GM23338 (cell line): Measurements from ENCODE around the gene VSTM1. TPM values are rescaled to one million over a fixed set of nuclear protein-coding genes. Genes with fewer than 3 reads are reported as not detected.
"Not testable (repeated sequence)": the region's sequence is repeated elsewhere in the genome, so short reads cannot be mapped to it uniquely, and the experiment has no call there.

ENCODE experiments used
- ATAC-seq: fragments of 200-7000 bp; cut with Tn5 transposase; 3 replicates; pipeline ENCODE4 v1.9.1; 2020
- DNase-seq: peaks from one replicate; pipeline ENCODE4 v3.0.0-alpha.2; 2015; ENCODE audit warnings: low spot score
- H2AFZ ChIP-seq: fragments of 200-600 bp; sonication (generic); 2 replicates; pipeline ENCODE4 v1.8.0; 2016; ENCODE audit warnings: antibody characterized with exemption, mild to moderate bottlenecking, moderate library complexity
- H3F3A ChIP-seq: fragments of 200-600 bp; sonication (generic); replicated peaks from 2 replicates; pipeline ENCODE4 v1.8.0; 2017; ENCODE audit warnings: antibody characterized with exemption, mixed run types, low read depth
- H3K27ac ChIP-seq: fragments of 200-600 bp; sonication (generic); 2 replicates; pipeline ENCODE4 v1.6.1; 2016; ENCODE audit warnings: low read depth
- H3K27me3 ChIP-seq: fragments of 200-600 bp; sonication (generic); 2 replicates; pipeline ENCODE4 v1.8.0; 2016; ENCODE audit warnings: mild to moderate bottlenecking, mixed run types, moderate library complexity; ENCODE audit not compliant: insufficient read depth
- H3K36me3 ChIP-seq: fragments of 200-600 bp; sonication (generic); 2 replicates; pipeline ENCODE4 v1.8.0; 2016; ENCODE audit warnings: mild to moderate bottlenecking; ENCODE audit not compliant: insufficient read depth
- H3K4me1 ChIP-seq: fragments of 200-600 bp; sonication (generic); 2 replicates; pipeline ENCODE4 v1.8.0; 2016; ENCODE audit warnings: mild to moderate bottlenecking, moderate library complexity; ENCODE audit not compliant: insufficient read depth
- H3K4me2 ChIP-seq: fragments of 200-600 bp; sonication (generic); 2 replicates; pipeline ENCODE4 v1.7.1; 2017; ENCODE audit warnings: mixed run types
- H3K4me3 ChIP-seq: fragments of 200-600 bp; sonication (generic); 2 replicates; pipeline ENCODE4 v1.6.1; 2016; ENCODE audit warnings: mixed run types
- H3K79me2 ChIP-seq: fragments of 200-600 bp; sonication (generic); replicated peaks from 2 replicates; pipeline ENCODE4 v1.8.0; 2017; ENCODE audit warnings: mild to moderate bottlenecking; ENCODE audit not compliant: insufficient read depth
- H3K9me2 ChIP-seq: fragments of 200-600 bp; sonication (generic); 2 replicates; pipeline ENCODE4 v1.8.0; 2017; ENCODE audit not compliant: insufficient read depth
- H4K20me1 ChIP-seq: fragments of 200-600 bp; sonication (generic); replicated peaks from 2 replicates; pipeline ENCODE4 v1.8.0; 2017; ENCODE audit warnings: mild to moderate bottlenecking; ENCODE audit not compliant: insufficient read depth
- H3K27ac Mint-ChIP-seq: 2 replicates; pipeline ENCODE4 v1.8.0; 2020; ENCODE audit warnings: inconsistent platforms, mild to moderate bottlenecking, moderate library complexity, mixed read lengths
- H3K27me3 Mint-ChIP-seq: 3 replicates; pipeline ENCODE4 v1.8.0; 2022; ENCODE audit warnings: low read depth, mild to moderate bottlenecking, moderate library complexity, mixed read lengths, inconsistent platforms; ENCODE audit not compliant: insufficient read depth, poor library complexity
- H3K36me3 Mint-ChIP-seq: 3 replicates; pipeline ENCODE4 v1.8.0; 2021; ENCODE audit warnings: low read depth, mild to moderate bottlenecking, inconsistent platforms, moderate library complexity, mixed read lengths
- H3K4me1 Mint-ChIP-seq: 3 replicates; pipeline ENCODE4 v1.8.0; 2020; ENCODE audit warnings: mild to moderate bottlenecking, inconsistent platforms, mixed read lengths
- H3K4me3 Mint-ChIP-seq: 3 replicates; pipeline ENCODE4 v1.8.0; 2021; ENCODE audit warnings: moderate library complexity, mild to moderate bottlenecking, inconsistent platforms, mixed read lengths
- H3K9me3 Mint-ChIP-seq: 3 replicates; pipeline ENCODE4 v1.8.0; 2020; ENCODE audit warnings: moderate library complexity, mild to moderate bottlenecking, inconsistent platforms, mixed read lengths
- CREB1 ChIP-seq: fragments of 250-450 bp; sonication (Bioruptor Pico); IDR thresholded peaks from 2 replicates; pipeline ENCODE4 v1.5.0; 2020; ENCODE audit warnings: low read depth, mild to moderate bottlenecking, moderate library complexity
- EZH2 ChIP-seq: fragments of 200-600 bp; sonication (generic); IDR thresholded peaks from one replicate; pipeline ENCODE4 v1.8.0; 2017; ENCODE audit warnings: antibody characterized with exemption, mild to moderate bottlenecking, low read depth; ENCODE audit not compliant: unreplicated experiment
- EZH2phosphoT487 ChIP-seq: fragments of 200-600 bp; sonication (generic); IDR thresholded peaks from one replicate; pipeline ENCODE4 v1.8.1; 2018; ENCODE audit warnings: antibody characterized with exemption; ENCODE audit not compliant: unreplicated experiment
- JUNB ChIP-seq: IDR thresholded peaks from one replicate; pipeline ENCODE4 v1.6.1; 2016; ENCODE audit warnings: antibody characterized with exemption; ENCODE audit not compliant: unreplicated experiment
- POLR2AphosphoS5 ChIP-seq: IDR thresholded peaks from 2 replicates; pipeline ENCODE4 v1.6.1; 2016; ENCODE audit warnings: antibody characterized with exemption, low read depth
- ZNF114 ChIP-seq: fragments of 250-450 bp; sonication (Bioruptor Pico); IDR thresholded peaks from 2 replicates; pipeline ENCODE4 v1.5.0; 2020; ENCODE audit warnings: mild to moderate bottlenecking, moderate library complexity
- ZNF331 ChIP-seq: fragments of 250-450 bp; sonication (Bioruptor Pico); IDR thresholded peaks from 2 replicates; pipeline ENCODE4 v1.5.0; 2020; ENCODE audit warnings: low read depth, mild to moderate bottlenecking, moderate library complexity
- polyA plus RNA-seq: library from polyadenylated mRNA; unstranded; fragments of >200 nt; fragmentation: Nextera tagmentation; extraction: Ambion mirVana; gene quantifications from 2 replicates; pipeline ENCODE4 v1.2.1, GENCODE V29; 2016
- total RNA-seq: library from RNA; depleted of rRNA; stranded (reverse); fragments of >200 nt; shearing (Covaris generic); gene quantifications from 2 replicates; pipeline ENCODE4 v1.2.3, GENCODE V29; 2014
- TF ChIP-seq, protein P1 (sequence below): fragments of 250-450 bp; sonication (Bioruptor Pico); IDR thresholded peaks from 2 replicates; pipeline ENCODE4 v1.5.0; 2020; ENCODE audit warnings: mild to moderate bottlenecking, moderate library complexity
- TF ChIP-seq, protein P2 (sequence below): IDR thresholded peaks from 2 replicates; pipeline ENCODE4 v1.6.1; 2016; ENCODE audit warnings: antibody characterized with exemption

The VSTM1 gene
- total and polyA plus RNA-seq, 2 experiments from 2014 or later = not detected

DNA sequence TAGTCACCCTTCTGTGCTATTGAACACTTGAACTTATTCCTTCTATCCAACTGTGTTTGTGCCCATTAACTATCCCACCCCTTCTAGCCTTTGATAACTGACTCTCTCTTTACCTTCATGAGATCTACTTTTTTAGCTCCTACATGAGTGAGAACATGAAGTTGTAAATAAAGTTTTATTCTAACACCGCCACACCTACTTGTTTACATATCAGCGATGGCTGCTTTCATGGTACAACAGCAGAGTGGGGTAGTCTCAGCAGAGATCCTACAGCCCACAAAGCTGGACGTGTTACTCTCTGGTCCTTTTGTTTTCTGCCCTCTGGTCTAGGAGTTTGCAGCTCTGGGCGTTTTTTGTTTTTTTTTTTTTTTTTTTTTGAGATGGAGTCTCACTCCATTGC is 23.7 kb downstream of the VSTM1 start (continued):
- TF ChIP-seq, protein P1, sequence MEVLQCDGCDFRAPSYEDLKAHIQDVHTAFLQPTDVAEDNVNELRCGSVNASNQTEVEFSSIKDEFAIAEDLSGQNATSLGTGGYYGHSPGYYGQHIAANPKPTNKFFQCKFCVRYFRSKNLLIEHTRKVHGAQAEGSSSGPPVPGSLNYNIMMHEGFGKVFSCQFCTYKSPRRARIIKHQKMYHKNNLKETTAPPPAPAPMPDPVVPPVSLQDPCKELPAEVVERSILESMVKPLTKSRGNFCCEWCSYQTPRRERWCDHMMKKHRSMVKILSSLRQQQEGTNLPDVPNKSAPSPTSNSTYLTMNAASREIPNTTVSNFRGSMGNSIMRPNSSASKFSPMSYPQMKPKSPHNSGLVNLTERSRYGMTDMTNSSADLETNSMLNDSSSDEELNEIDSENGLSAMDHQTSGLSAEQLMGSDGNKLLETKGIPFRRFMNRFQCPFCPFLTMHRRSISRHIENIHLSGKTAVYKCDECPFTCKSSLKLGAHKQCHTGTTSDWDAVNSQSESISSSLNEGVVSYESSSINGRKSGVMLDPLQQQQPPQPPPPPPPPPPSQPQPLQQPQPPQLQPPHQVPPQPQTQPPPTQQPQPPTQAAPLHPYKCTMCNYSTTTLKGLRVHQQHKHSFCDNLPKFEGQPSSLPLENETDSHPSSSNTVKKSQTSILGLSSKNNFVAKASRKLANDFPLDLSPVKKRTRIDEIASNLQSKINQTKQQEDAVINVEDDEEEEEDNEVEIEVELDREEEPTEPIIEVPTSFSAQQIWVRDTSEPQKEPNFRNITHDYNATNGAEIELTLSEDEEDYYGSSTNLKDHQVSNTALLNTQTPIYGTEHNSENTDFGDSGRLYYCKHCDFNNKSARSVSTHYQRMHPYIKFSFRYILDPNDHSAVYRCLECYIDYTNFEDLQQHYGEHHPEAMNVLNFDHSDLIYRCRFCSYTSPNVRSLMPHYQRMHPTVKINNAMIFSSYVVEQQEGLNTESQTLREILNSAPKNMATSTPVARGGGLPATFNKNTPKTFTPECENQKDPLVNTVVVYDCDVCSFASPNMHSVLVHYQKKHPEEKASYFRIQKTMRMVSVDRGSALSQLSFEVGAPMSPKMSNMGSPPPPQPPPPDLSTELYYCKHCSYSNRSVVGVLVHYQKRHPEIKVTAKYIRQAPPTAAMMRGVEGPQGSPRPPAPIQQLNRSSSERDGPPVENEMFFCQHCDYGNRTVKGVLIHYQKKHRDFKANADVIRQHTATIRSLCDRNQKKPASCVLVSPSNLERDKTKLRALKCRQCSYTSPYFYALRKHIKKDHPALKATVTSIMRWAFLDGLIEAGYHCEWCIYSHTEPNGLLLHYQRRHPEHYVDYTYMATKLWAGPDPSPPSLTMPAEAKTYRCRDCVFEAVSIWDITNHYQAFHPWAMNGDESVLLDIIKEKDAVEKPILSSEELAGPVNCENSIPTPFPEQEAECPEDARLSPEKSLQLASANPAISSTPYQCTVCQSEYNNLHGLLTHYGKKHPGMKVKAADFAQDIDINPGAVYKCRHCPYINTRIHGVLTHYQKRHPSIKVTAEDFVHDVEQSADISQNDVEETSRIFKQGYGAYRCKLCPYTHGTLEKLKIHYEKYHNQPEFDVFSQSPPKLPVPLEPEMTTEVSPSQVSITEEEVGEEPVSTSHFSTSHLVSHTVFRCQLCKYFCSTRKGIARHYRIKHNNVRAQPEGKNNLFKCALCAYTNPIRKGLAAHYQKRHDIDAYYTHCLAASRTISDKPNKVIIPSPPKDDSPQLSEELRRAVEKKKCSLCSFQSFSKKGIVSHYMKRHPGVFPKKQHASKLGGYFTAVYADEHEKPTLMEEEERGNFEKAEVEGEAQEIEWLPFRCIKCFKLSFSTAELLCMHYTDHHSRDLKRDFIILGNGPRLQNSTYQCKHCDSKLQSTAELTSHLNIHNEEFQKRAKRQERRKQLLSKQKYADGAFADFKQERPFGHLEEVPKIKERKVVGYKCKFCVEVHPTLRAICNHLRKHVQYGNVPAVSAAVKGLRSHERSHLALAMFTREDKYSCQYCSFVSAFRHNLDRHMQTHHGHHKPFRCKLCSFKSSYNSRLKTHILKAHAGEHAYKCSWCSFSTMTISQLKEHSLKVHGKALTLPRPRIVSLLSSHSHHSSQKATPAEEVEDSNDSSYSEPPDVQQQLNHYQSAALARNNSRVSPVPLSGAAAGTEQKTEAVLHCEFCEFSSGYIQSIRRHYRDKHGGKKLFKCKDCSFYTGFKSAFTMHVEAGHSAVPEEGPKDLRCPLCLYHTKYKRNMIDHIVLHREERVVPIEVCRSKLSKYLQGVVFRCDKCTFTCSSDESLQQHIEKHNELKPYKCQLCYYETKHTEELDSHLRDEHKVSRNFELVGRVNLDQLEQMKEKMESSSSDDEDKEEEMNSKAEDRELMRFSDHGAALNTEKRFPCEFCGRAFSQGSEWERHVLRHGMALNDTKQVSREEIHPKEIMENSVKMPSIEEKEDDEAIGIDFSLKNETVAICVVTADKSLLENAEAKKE (CRISPR knock-in tag) = no peak
- TF ChIP-seq CREB1 (CRISPR knock-in tag) (no peak), EZH2 (no peak), JUNB (no peak), EZH2phosphoT487 (no peak), POLR2AphosphoS5 (no peak), ZNF114 (CRISPR knock-in tag) (no peak), ZNF331 (CRISPR knock-in tag) (no peak)
- TF ChIP-seq, protein P2, sequence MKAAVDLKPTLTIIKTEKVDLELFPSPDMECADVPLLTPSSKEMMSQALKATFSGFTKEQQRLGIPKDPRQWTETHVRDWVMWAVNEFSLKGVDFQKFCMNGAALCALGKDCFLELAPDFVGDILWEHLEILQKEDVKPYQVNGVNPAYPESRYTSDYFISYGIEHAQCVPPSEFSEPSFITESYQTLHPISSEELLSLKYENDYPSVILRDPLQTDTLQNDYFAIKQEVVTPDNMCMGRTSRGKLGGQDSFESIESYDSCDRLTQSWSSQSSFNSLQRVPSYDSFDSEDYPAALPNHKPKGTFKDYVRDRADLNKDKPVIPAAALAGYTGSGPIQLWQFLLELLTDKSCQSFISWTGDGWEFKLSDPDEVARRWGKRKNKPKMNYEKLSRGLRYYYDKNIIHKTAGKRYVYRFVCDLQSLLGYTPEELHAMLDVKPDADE = no peak

DNA sequence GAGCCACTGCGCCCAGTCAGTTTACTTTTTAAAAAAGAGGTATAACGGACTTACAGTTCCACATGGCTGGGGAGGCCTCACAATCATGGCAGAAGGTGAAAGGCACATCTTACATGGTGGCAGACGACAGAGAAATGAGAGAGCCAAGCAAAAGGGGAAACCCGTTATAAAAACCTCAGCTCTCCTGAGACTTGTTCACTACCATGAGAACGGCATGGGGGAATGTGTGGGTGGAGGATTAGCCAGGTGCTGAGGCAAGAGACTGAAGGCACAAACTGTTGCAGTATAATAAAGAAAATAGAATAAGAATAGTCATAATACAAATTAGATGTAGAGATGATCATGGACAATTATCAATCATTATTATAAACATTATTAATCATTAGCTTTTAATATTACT is 27.2 kb downstream of the VSTM1 start:
- not testable (repeated sequence) for H3K27me3 ChIP-seq, H3K9me3 Mint-ChIP-seq, H4K20me1 ChIP-seq, H3F3A ChIP-seq, H3K4me3 Mint-ChIP-seq, DNase-seq, H3K36me3 Mint-ChIP-seq, H3K27me3 Mint-ChIP-seq, H3K9me2 ChIP-seq, H3K36me3 ChIP-seq, H3K4me2 ChIP-seq, H3K79me2 ChIP-seq, H3K4me3 ChIP-seq
- Histone ChIP-seq H3K4me1 (peaks cover 28% of the 10 kb centered on the region), H3K27ac (peak overlapping the region; percentile 86; the same call in 1 of the 2 replicates), H2AFZ (0 out of 2 replicates have a peak overlapping the region, but pooled peaks have one; percentile 28)
- H3K4me1 Mint-ChIP-seq = peaks cover 37% of the 10 kb centered on the region
- peak overlapping the region; percentile 49; the same call in 1 of the 2 replicates for H3K27ac Mint-ChIP-seq
- ATAC-seq = peak; percentile 17; the same call in 2 of the 3 replicates
